GM12801 (cell line): Measurements from ENCODE around the gene KRTAP4-7.

Source experiments
- TF ChIP-seq, protein P1 (sequence below): IDR thresholded peaks from one replicate; pipeline ENCODE4 v1.5.1; 2011; ENCODE audit warnings: control low read depth; ENCODE audit not compliant: insufficient read length; ENCODE audit errors: extremely low read depth

KRTAP4-7 gene

DNA sequence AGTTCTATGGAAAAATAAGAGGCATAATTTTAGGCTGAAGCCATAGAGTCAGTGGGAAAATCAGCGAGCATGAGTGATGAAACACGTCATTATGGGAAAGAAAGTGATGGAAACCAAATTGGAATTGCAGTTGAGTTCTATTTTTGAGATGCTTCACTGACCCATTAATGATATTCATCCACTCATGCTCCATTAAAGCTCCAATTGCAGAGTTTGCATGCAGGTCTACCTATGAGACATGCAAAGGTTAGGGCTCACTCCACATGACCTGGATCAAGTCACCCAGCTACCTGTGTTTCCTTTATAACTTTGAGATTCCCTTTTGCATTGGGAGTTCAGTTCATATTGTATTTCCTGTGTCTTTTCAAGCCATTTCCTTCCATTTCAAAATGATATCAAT, 10.3 kb upstream of the KRTAP4-7 start:
- TF ChIP-seq, protein P1, sequence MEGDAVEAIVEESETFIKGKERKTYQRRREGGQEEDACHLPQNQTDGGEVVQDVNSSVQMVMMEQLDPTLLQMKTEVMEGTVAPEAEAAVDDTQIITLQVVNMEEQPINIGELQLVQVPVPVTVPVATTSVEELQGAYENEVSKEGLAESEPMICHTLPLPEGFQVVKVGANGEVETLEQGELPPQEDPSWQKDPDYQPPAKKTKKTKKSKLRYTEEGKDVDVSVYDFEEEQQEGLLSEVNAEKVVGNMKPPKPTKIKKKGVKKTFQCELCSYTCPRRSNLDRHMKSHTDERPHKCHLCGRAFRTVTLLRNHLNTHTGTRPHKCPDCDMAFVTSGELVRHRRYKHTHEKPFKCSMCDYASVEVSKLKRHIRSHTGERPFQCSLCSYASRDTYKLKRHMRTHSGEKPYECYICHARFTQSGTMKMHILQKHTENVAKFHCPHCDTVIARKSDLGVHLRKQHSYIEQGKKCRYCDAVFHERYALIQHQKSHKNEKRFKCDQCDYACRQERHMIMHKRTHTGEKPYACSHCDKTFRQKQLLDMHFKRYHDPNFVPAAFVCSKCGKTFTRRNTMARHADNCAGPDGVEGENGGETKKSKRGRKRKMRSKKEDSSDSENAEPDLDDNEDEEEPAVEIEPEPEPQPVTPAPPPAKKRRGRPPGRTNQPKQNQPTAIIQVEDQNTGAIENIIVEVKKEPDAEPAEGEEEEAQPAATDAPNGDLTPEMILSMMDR, result no peak

DNA sequence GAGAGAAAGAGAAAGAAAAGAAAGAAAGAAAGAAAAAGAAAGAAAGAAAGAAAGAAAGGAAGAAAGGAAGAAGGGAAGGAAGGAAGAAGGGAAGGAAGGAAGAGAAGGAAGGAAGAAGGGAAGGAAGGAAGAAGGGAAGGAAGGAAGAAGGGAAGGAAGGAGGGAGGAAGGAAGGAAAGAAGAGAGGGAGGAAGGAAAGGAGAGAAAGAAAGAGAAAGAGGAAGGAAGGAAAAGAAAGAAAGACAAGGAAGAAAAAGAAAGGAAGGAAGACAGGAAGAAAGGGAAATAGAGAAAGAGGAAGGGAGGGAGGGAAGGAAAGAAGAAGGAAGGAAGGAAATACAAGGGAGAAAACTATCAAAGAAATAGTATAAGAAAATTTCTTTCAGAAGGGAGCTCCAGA, 7.2 kb upstream of the KRTAP4-7 start:
- TF ChIP-seq, protein P1, result no peak

DNA sequence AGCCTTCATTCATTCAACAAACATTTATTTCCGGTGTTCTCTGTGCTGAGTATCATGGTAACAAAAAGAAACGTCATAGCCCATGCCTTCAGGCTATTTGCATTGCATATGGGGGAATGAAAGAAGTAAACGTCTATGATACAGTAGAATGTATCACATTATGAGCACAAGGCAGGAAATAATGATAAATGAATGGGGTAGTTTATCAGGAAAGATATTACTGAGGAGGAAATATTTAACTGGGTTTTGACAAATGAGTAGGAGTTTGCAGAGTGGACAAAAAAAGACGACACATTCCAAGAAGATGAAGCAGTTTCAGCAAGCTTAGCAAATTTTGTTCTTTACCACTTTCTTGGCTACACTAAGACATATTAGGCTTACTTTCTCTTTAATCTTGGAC, 1.3 kb upstream of the KRTAP4-7 start:
- TF ChIP-seq, protein P1, result no peak

DNA sequence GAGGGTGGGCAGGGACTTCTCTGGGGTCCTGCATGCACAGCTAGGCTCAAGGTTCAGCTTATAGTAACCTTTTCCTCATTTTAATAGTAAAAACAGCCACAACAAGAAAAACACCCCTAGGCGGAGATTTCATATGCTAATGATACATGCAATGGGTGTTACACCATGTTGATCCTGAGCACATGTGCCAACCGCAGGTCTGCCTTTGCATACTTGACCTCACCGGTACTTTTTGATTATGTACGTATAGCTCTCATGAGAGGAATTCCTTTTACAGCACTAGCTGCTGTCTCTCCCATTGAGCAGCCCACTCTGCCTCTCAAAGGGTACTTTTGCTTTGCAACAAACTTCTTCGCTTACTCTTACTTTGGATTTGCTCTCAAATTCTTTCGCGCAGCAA, 12.1 kb downstream of the KRTAP4-7 start:
- TF ChIP-seq, protein P1, result no peak

DNA sequence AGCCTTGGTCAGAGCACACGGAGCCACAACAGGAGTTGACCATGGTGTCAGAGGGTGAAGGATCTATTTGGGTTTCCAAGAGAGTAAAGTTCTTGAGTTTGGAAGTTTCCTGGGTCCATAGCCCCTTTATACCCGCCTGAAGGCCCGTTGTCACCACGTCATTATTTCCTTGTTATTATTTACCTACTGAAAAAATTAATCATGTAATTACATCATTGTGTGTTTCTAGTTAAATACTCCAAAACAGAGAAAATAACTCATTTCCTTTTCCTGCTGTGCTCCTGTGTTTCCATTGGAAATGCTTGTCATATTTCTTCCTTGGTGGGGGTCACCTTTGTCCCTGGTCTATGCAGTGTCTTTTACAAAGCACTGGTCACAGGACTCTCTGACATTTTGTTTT, 14.1 kb downstream of the KRTAP4-7 start, which contains the start of gene KRTAP4-8:
Gene KRTAP4-8, minus strand, starts transcription at position 101 of the 400 bp plus-strand sequence. Its CDS starts 58 bp downstream, at position 43.
- TF ChIP-seq, protein P1, result no peak

DNA sequence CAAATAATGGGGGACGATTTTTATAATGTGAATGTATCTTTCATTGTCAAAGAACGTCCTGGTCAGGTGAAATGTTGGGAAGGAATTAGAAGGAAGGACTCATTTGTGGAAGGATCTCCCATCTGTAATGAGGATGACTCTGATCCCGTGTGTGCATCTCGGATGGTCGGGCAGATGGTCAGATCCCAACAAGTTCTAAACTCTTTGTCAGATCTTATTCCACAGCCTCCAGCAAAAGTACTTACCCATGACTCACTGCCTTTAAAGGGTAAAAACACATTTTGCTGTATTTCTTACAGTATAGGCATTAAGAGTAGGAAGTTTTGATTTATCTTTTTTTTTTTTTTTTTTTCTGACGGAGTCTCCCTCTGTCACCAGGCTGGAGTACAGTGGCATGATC, 14.5 kb downstream of the KRTAP4-7 start:
- TF ChIP-seq, protein P1, result no peak

DNA sequence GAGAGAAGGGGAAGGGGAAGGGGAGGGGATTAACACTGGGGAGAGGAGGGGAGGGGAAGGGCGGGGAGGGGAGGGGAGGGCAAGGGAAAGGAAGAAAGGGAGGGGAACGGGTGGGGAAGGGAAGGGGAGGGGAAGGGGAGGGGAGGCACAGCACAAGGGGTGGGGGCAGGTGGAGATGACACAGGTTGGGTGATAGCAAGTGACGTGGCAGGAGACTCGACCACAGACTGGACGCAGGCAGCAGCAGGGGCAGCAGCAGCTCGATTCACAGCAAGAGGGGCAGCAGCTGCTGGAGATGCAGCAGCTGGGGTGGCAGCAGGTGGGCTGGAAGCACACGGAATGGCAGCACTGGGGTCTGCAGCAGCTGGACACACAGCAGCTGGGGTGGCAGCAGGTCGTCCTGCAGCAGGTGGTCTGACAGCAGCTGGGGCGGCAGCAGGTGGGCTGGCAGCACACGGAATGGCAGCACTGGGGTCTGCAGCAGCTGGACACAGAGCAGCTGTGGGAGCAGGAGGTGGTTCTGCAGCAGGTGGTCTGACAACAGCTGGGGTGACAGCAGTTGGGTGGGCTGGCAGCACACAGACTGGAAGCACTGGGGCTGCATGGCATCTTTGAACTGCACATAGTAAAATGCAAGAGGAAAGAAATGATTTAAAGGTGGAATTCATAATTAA, 17.8 kb downstream of the KRTAP4-7 start, which contains the start of gene KRTAP4-16:
Gene KRTAP4-16, minus strand, starts transcription at position 624 of the 674 bp plus-strand sequence. Its CDS starts 0 bp downstream, at position 624.
- TF ChIP-seq, protein P1, result no peak
